HFFc6 (cell line): Measurements from ENCODE around the gene DNAH2. TPM values are rescaled to one million over a fixed set of nuclear protein-coding genes. Genes with fewer than 3 reads are reported as not detected.

Source experiments
- DNase-seq: peaks from one replicate; pipeline ENCODE4 v3.0.0-alpha.2; 2018
- H3K27ac Mint-ChIP-seq: 2 replicates; pipeline ENCODE4 v1.8.0; 2020; ENCODE audit warnings: mild to moderate bottlenecking, mixed read lengths
- H3K27me3 Mint-ChIP-seq: 2 replicates; pipeline ENCODE4 v1.8.0; 2021; ENCODE audit warnings: mild to moderate bottlenecking, moderate library complexity, mixed read lengths; ENCODE audit not compliant: insufficient read depth
- H3K36me3 Mint-ChIP-seq: 2 replicates; pipeline ENCODE4 v1.8.0; 2021; ENCODE audit warnings: low read depth, mixed read lengths
- H3K4me1 Mint-ChIP-seq: 2 replicates; pipeline ENCODE4 v1.8.0; 2020; ENCODE audit warnings: low read depth, mixed read lengths
- H3K4me3 Mint-ChIP-seq: 2 replicates; pipeline ENCODE4 v1.8.0; 2020; ENCODE audit warnings: mild to moderate bottlenecking, moderate library complexity, mixed read lengths
- H3K9me3 Mint-ChIP-seq: 2 replicates; pipeline ENCODE4 v1.8.0; 2020; ENCODE audit warnings: mild to moderate bottlenecking, mixed read lengths
- total RNA-seq, 6 experiments: library from RNA; stranded (reverse); fragmentation: NEBNext Ultra II Directional; extraction: Animal tissue kit (Norgen Biotek cat#: 25700); gene quantifications; 2 replicates in 1 of 6; 3 replicates in 5 of 6; pipeline ENCODE4 v1.2.3, GENCODE V29; 2021
- TF ChIP-seq, protein P1 (sequence below): fragments of 200-600 bp; sonication (generic); IDR thresholded peaks from 2 replicates; pipeline ENCODE4 v1.5.0; 2021; ENCODE audit warnings: antibody characterized with exemption, mild to moderate bottlenecking

The DNAH2 gene
- total RNA-seq, 6 experiments from 2014 or later = not detected

DNA sequence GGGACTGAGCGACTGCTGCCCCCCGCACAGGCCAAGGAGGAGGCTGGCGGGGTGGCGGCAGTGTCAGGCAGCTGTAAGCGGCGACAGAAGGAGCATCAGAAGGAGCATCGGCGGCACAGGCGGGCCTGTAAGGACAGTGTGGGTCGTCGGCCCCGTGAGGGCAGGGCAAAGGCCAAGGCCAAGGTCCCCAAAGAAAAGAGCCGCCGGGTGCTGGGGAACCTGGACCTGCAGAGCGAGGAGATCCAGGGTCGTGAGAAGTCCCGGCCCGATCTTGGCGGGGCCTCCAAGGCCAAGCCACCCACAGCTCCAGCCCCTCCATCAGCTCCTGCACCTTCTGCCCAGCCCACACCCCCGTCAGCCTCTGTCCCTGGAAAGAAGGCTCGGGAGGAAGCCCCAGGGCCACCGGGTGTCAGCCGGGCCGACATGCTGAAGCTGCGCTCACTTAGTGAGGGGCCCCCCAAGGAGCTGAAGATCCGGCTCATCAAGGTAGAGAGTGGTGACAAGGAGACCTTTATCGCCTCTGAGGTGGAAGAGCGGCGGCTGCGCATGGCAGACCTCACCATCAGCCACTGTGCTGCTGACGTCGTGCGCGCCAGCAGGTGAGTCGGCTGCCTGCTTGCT is 131.7 kb downstream of the DNAH2 start:
- H3K4me1 Mint-ChIP-seq = peaks cover 9% of the 10 kb centered on the region
- peaks cover 2% of the 10 kb centered on the region for H3K27me3 Mint-ChIP-seq
- TF ChIP-seq, protein P1, sequence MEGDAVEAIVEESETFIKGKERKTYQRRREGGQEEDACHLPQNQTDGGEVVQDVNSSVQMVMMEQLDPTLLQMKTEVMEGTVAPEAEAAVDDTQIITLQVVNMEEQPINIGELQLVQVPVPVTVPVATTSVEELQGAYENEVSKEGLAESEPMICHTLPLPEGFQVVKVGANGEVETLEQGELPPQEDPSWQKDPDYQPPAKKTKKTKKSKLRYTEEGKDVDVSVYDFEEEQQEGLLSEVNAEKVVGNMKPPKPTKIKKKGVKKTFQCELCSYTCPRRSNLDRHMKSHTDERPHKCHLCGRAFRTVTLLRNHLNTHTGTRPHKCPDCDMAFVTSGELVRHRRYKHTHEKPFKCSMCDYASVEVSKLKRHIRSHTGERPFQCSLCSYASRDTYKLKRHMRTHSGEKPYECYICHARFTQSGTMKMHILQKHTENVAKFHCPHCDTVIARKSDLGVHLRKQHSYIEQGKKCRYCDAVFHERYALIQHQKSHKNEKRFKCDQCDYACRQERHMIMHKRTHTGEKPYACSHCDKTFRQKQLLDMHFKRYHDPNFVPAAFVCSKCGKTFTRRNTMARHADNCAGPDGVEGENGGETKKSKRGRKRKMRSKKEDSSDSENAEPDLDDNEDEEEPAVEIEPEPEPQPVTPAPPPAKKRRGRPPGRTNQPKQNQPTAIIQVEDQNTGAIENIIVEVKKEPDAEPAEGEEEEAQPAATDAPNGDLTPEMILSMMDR = no peak

DNA sequence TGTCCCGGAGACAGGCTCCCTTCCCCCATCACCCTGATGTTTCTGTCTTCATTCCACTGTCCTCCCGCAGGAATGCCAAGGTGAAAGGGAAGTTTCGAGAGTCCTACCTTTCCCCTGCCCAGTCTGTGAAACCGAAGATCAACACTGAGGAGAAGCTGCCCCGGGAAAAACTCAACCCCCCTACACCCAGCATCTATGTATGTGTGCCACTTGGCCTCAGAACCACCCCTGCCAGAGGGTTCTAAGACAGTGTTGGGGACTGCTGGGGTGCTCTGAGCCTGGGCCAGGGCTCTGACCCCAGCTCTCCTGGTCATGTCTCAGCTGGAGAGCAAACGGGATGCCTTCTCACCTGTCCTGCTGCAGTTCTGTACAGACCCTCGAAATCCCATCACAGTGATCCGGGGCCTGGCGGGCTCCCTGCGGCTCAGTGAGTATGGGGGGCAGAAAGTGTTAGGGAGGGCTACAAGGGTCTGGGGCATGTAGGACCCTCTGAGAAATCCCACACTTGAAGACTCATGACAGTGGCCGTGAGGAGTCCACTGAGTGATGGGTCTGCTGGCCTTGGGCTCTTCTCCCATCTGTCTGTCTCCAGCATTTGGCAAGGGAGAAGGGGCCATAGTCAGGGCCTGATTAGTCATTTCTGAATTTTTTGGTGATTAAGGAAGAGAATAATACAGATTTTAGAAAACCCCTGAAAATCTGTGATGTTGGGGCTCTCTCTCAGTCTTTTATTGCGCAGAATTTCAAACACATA is 132.4 kb downstream of the DNAH2 start:
- no peaks in the 10 kb centered on the region; the same call in 1 of the 2 replicates for H3K27me3 Mint-ChIP-seq
- H3K9me3 Mint-ChIP-seq = no peaks in the 10 kb centered on the region
- no peak overlapping the region for H3K4me3 Mint-ChIP-seq
- H3K4me1 Mint-ChIP-seq = peaks cover 9% of the 10 kb centered on the region
- H3K36me3 Mint-ChIP-seq = peaks cover 9% of the 10 kb centered on the region; the same call in 1 of the 2 replicates
- DNase-seq = no peak
- TF ChIP-seq, protein P1 = no peak
- H3K27ac Mint-ChIP-seq = no peak overlapping the region

More for the DNA sequence above, 131.7 kb downstream of the DNAH2 start:
- Mint-ChIP-seq H3K36me3 (peaks cover 9% of the 10 kb centered on the region; the same call in 1 of the 2 replicates), H3K27ac (no peak overlapping the region), H3K9me3 (no peaks in the 10 kb centered on the region), H3K4me3 (no peak overlapping the region)
- DNase-seq = no peak

DNA sequence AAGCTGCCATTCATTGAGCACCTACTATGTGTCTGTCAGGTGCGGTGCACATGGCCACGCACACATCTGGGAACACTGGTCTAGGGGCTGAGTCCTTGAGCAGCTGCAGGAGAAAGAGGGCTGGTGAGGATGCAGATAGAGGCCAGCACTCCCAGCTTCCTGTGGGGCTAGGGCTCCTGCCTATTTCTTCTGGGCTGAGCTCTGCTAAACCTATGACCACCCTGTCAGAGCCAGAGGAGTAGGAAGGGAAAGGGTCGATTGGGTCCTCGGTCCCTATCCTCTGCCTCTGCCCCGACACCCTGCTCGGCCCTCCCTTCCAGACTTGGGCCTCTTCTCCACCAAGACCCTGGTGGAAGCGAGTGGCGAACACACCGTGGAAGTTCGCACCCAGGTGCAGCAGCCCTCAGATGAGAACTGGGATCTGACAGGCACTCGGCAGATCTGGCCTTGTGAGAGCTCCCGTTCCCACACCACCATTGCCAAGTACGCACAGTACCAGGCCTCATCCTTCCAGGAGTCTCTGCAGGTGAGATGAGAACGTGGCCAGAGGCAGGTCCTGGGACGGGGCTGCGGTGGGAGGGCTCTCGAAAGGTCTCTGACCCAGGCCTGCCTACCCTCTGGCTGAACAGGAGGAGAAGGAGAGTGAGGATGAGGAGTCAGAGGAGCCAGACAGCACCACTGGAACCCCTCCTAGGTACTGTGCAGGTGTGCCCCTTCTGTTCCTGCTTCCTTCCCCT is 133.3 kb downstream of the DNAH2 start:
- TF ChIP-seq, protein P1 = no peak
- no peak for DNase-seq
- Mint-ChIP-seq H3K9me3 (no peaks in the 10 kb centered on the region), H3K27ac (no peak overlapping the region), H3K4me3 (no peak overlapping the region), H3K4me1 (peaks cover under 1% of the 10 kb centered on the region), H3K27me3 (no peaks in the 10 kb centered on the region; the same call in 1 of the 2 replicates), H3K36me3 (peaks cover 12% of the 10 kb centered on the region; the same call in 1 of the 2 replicates)

DNA sequence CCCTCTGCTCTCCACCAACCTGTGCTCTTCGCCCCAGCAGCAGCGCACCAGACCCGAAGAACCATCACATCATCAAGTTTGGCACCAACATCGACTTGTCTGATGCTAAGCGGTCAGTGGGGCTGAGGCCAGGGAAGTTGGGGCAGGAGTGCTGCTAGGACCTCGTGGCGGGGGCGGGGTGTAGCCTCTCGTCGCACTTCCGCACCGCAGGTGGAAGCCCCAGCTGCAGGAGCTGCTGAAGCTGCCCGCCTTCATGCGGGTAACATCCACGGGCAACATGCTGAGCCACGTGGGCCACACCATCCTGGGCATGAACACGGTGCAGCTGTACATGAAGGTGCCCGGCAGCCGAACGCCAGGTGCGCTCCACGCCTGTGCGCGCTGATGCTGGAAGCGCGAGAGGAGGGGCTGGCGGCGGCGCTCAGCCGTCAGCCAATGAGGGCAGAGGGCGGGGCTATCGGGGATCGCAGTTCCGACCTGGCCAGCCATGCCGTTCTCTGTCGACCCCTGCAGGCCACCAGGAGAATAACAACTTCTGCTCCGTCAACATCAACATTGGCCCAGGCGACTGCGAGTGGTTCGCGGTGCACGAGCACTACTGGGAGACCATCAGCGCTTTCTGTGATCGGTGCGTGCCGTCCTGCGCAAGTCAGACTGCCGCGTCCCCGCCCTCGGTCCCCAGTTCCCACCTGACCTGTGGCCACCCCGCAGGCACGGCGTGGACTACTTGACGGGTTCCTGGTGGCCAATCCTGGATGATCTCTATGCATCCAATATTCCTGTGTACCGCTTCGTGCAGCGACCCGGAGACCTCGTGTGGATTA is 134.1 kb downstream of the DNAH2 start:
- peak; percentile 60 for DNase-seq
- no peak overlapping the region; the same call in 1 of the 2 replicates for H3K27ac Mint-ChIP-seq
- no peaks in the 10 kb centered on the region for H3K9me3 Mint-ChIP-seq
- no peaks in the 10 kb centered on the region; the same call in 1 of the 2 replicates for H3K27me3 Mint-ChIP-seq
- no peaks in the 10 kb centered on the region for H3K4me1 Mint-ChIP-seq
- H3K4me3 Mint-ChIP-seq = no peak overlapping the region
- TF ChIP-seq, protein P1 = peak; percentile 97
- peaks cover 14% of the 10 kb centered on the region; the same call in 1 of the 2 replicates for H3K36me3 Mint-ChIP-seq

DNA sequence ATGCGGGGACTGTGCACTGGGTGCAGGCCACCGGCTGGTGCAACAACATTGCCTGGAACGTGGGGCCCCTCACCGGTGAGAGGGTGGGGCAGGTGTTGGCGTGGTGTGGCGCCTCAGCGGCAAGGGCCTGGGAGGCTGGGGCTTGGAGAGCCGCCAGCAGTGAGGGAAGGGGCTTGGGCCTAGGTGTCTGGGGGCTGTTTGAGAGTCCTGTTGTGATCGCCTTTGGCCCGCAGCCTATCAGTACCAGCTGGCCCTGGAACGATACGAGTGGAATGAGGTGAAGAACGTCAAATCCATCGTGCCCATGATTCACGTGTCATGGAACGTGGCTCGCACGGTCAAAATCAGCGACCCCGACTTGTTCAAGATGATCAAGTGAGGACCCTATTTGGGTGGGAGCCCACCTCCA is 134.7 kb downstream of the DNAH2 start:
- no peaks in the 10 kb centered on the region; the same call in 1 of the 2 replicates for H3K27me3 Mint-ChIP-seq
- DNase-seq = no peak
- peaks cover 14% of the 10 kb centered on the region; the same call in 1 of the 2 replicates for H3K36me3 Mint-ChIP-seq
- H3K9me3 Mint-ChIP-seq = no peaks in the 10 kb centered on the region
- no peak overlapping the region; the same call in 1 of the 2 replicates for H3K27ac Mint-ChIP-seq
- TF ChIP-seq, protein P1 = no peak
- no peaks in the 10 kb centered on the region for H3K4me1 Mint-ChIP-seq
- H3K4me3 Mint-ChIP-seq = no peak overlapping the region
